OCI-LY1 (cell line): Measurements from ENCODE around the gene MPZL1.

Source experiments
- H2AFZ ChIP-seq: fragments of 200-600 bp; sonication (generic), shearing (Covaris generic); 2 replicates; pipeline ENCODE4 v1.6.0; 2014; ENCODE audit warnings: antibody characterized with exemption, mild to moderate bottlenecking, low read length
- H3F3A ChIP-seq: fragments of 200-600 bp; sonication (generic), shearing (Covaris generic); 2 replicates; pipeline ENCODE4 v1.6.0; 2014; ENCODE audit warnings: mild to moderate bottlenecking, antibody characterized with exemption, low read length, moderate library complexity; ENCODE audit not compliant: insufficient read depth
- H3K27ac ChIP-seq: fragments of 200-600 bp; sonication (generic); 2 replicates; pipeline ENCODE4 v1.5.1; 2014; ENCODE audit warnings: low read length, mixed run types, mild to moderate bottlenecking, low read depth; ENCODE audit not compliant: poor library complexity, severe bottlenecking
- H3K27me3 ChIP-seq: fragments of 200-600 bp; sonication (generic); 2 replicates; pipeline ENCODE4 v1.6.0; 2014; ENCODE audit warnings: antibody characterized with exemption, mild to moderate bottlenecking, low read length, moderate library complexity; ENCODE audit not compliant: insufficient read depth
- H3K36me3 ChIP-seq: fragments of 200-600 bp; sonication (generic); 2 replicates; pipeline ENCODE4 v1.6.1; 2014; ENCODE audit warnings: mild to moderate bottlenecking, antibody characterized with exemption, low read length, moderate library complexity, mixed read lengths; ENCODE audit not compliant: insufficient read depth
- H3K4me1 ChIP-seq: fragments of 200-600 bp; sonication (generic); 2 replicates; pipeline ENCODE4 v1.5.1; 2014; ENCODE audit warnings: mild to moderate bottlenecking, low read length, moderate library complexity; ENCODE audit not compliant: insufficient read depth, severe bottlenecking
- H3K4me2 ChIP-seq: fragments of 200-600 bp; sonication (generic), shearing (Covaris generic); 2 replicates; pipeline ENCODE4 v1.6.1; 2014; ENCODE audit warnings: low read length
- H3K4me3 ChIP-seq: fragments of 200-600 bp; sonication (generic); 2 replicates; pipeline ENCODE4 v1.5.1; 2014; ENCODE audit warnings: low read length, low read depth, mild to moderate bottlenecking, mixed read lengths; ENCODE audit not compliant: poor library complexity, severe bottlenecking
- H3K79me2 ChIP-seq: fragments of 200-600 bp; shearing (Covaris generic); 2 replicates; pipeline ENCODE4 v1.6.1; 2016; ENCODE audit warnings: mixed run types, low read length, mixed read lengths; ENCODE audit not compliant: insufficient read depth
- H3K9ac ChIP-seq: fragments of 200-600 bp; sonication (generic), shearing (Covaris generic); 2 replicates; pipeline ENCODE4 v1.6.1; 2014; ENCODE audit warnings: mild to moderate bottlenecking, low read length, mixed read lengths
- H3K9me2 ChIP-seq: fragments of 200-600 bp; sonication (generic), shearing (Covaris generic); 2 replicates; pipeline ENCODE4 v1.6.1; 2014; ENCODE audit warnings: low read depth, mild to moderate bottlenecking, low read length, mixed read lengths
- H3K9me3 ChIP-seq: fragments of 200-600 bp; shearing (Covaris generic); 2 replicates; pipeline ENCODE4 v1.6.1; 2014; ENCODE audit warnings: low read length, mixed read lengths
- H4K20me1 ChIP-seq: fragments of 200-600 bp; sonication (generic), shearing (Covaris generic); 2 replicates; pipeline ENCODE4 v1.6.0; 2016; ENCODE audit warnings: mild to moderate bottlenecking, low read length; ENCODE audit not compliant: insufficient read depth
- CTCF ChIP-seq: fragments of 200-600 bp; sonication (generic), shearing (Covaris generic); IDR thresholded peaks from 2 replicates; pipeline ENCODE4 v1.5.1; 2017; ENCODE audit warnings: mild to moderate bottlenecking, antibody characterized with exemption, low read length, moderate library complexity, mixed read lengths
- EZH2 ChIP-seq: fragments of 200-600 bp; sonication (generic), shearing (Covaris generic); IDR thresholded peaks from 2 replicates; pipeline ENCODE4 v1.8.0; 2017; ENCODE audit warnings: borderline replicate concordance, mixed run types, mild to moderate bottlenecking, antibody characterized with exemption, low read length, moderate library complexity, mixed read lengths

Gene MPZL1

DNA sequence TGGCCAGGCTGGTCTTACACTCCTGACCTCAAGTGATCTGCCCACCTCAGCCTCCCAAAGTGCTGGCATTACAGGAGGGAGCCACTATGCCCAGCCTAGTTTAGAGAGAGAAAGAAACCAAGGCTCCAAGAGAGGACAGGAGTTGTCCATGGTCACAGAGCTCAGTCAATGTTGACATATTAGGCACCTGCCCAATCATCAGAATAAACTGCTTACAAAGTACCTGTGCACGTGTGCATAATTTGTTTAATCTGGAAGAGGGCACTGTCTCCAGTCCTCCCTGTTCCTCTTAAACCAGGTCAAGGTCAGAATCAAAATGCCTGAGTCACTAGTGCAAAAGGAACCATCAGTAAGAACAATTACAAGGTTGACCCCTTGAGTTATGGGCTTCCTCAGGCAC is 20.3 kb upstream of the MPZL1 start:
- Histone ChIP-seq H3F3A (no peaks in the 10 kb centered on the region), H3K27me3 (no peaks in the 10 kb centered on the region), H3K9me3 (no peaks in the 10 kb centered on the region), H3K4me3 (no peak overlapping the region), H3K4me1 (no peaks in the 10 kb centered on the region), H3K27ac (no peak overlapping the region), H3K4me2 (no peak overlapping the region), H3K79me2 (no peaks in the 10 kb centered on the region), H4K20me1 (no peaks in the 10 kb centered on the region), H3K9me2 (no peaks in the 10 kb centered on the region), H3K9ac (no peak overlapping the region), H2AFZ (no peak overlapping the region), H3K36me3 (peaks cover 92% of the 10 kb centered on the region)
- TF ChIP-seq EZH2 (no peak), CTCF (no peak)

GRCh38 chr1:167703557-167703956 is 18.2 kb upstream of the MPZL1 start:
- TF ChIP-seq CTCF (no peak), EZH2 (no peak)
- Histone ChIP-seq H3K4me3 (no peak overlapping the region), H2AFZ (no peak overlapping the region), H3K27me3 (no peaks in the 10 kb centered on the region), H3K79me2 (no peaks in the 10 kb centered on the region), H3K9me2 (no peaks in the 10 kb centered on the region), H3F3A (no peaks in the 10 kb centered on the region), H4K20me1 (no peaks in the 10 kb centered on the region), H3K36me3 (peaks cover 78% of the 10 kb centered on the region), H3K4me2 (no peak overlapping the region), H3K27ac (no peak overlapping the region), H3K9me3 (no peaks in the 10 kb centered on the region), H3K9ac (no peak overlapping the region), H3K4me1 (peaks cover 5% of the 10 kb centered on the region)

- TF ChIP-seq CTCF = no peak
- TF ChIP-seq EZH2 = no peak
- H4K20me1 ChIP-seq = no peaks in the 10 kb centered on the region
Measured at GRCh38 chr1:167704715-167705114, 17.1 kb upstream of the MPZL1 start.

More at GRCh38 chr1:167704715-167705114, 17.1 kb upstream of the MPZL1 start:
- Histone ChIP-seq H3K4me3 (no peak overlapping the region), H2AFZ (no peak overlapping the region), H3K9me2 (no peaks in the 10 kb centered on the region), H3K79me2 (no peaks in the 10 kb centered on the region), H3K9ac (no peak overlapping the region), H3K9me3 (no peaks in the 10 kb centered on the region), H3K27me3 (no peaks in the 10 kb centered on the region), H3F3A (no peaks in the 10 kb centered on the region), H3K4me2 (no peak overlapping the region), H3K36me3 (peaks cover 67% of the 10 kb centered on the region), H3K4me1 (peaks cover 12% of the 10 kb centered on the region), H3K27ac (no peak overlapping the region)
